ENCODE results near the gene MDN1.

DNA sequence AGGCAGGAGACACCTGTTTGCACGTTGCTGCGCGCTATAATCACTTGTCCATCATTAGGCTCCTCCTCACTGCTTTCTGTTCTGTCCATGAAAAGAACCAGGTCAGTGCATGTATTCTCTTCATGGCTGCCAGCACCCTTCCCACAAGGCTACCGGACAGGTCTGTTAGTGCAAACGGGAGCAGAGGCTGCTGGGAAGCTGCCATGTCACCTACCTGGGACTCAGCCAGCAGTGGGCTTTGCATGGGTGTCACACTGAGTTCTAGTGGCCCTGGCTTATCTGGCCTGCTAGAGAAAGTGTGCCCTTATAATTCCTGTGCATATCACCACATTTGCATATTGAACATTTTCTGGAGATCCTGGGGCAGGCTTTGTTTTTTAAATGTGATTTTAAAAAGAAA, 205.8 kb downstream of the MDN1 start:
- TF ChIP-seq POLR2A (IDR thresholded peaks at IDR 0.05) = no peak
- TF ChIP-seq, protein P1, sequence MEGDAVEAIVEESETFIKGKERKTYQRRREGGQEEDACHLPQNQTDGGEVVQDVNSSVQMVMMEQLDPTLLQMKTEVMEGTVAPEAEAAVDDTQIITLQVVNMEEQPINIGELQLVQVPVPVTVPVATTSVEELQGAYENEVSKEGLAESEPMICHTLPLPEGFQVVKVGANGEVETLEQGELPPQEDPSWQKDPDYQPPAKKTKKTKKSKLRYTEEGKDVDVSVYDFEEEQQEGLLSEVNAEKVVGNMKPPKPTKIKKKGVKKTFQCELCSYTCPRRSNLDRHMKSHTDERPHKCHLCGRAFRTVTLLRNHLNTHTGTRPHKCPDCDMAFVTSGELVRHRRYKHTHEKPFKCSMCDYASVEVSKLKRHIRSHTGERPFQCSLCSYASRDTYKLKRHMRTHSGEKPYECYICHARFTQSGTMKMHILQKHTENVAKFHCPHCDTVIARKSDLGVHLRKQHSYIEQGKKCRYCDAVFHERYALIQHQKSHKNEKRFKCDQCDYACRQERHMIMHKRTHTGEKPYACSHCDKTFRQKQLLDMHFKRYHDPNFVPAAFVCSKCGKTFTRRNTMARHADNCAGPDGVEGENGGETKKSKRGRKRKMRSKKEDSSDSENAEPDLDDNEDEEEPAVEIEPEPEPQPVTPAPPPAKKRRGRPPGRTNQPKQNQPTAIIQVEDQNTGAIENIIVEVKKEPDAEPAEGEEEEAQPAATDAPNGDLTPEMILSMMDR (IDR thresholded peaks at IDR 0.05) = no peak
